Astrocyte (in vitro differentiated cells and primary cell): ENCODE data around the gene PRKG1. TPM values are rescaled to one million over a fixed set of nuclear protein-coding genes. Genes with fewer than 3 reads are reported as not detected.

Source experiments
- DNase-seq: peaks from one replicate; pipeline ENCODE4 v3.0.0-alpha.2; 2010; ENCODE audit warnings: low read depth
- FAIRE-seq: peaks from 2 replicates; lab custom pipeline; 2011; peaks lifted over from hg19 to GRCh38; lab: Jason Lieb, UNC
- H2AFZ ChIP-seq: 2 replicates; pipeline ENCODE4 v1.6.0; 2012; ENCODE audit warnings: low read depth, low read length, inconsistent platforms
- H3K27ac ChIP-seq: 2 replicates; pipeline ENCODE4 v1.5.1; 2011; ENCODE audit warnings: low read depth, low read length, inconsistent platforms
- H3K27me3 ChIP-seq: 2 replicates; pipeline ENCODE4 v1.6.0; 2011; ENCODE audit warnings: low read length, inconsistent platforms; ENCODE audit not compliant: insufficient read depth
- H3K36me3 ChIP-seq: 2 replicates; pipeline ENCODE4 v1.5.1; 2011; ENCODE audit warnings: low read length, inconsistent platforms; ENCODE audit not compliant: insufficient read depth
- H3K4me1 ChIP-seq: 2 replicates; pipeline ENCODE4 v1.5.1; 2011; ENCODE audit warnings: low read length, inconsistent platforms; ENCODE audit not compliant: insufficient read depth
- H3K4me2 ChIP-seq: 2 replicates; pipeline ENCODE4 v1.6.0; 2012; ENCODE audit warnings: low read length, inconsistent platforms
- H3K4me3 ChIP-seq: 2 replicates; pipeline ENCODE4 v1.5.1; 2011; ENCODE audit warnings: low read depth, mild to moderate bottlenecking, low read length, inconsistent platforms; ENCODE audit not compliant: insufficient read depth
- H3K79me2 ChIP-seq: 2 replicates; pipeline ENCODE4 v1.6.0; 2012; ENCODE audit warnings: mild to moderate bottlenecking, low read length, inconsistent platforms; ENCODE audit not compliant: insufficient read depth
- H3K9ac ChIP-seq: 2 replicates; pipeline ENCODE4 v1.6.0; 2012; ENCODE audit warnings: mild to moderate bottlenecking, low read length, inconsistent platforms
- H3K9me3 ChIP-seq: 2 replicates; pipeline ENCODE4 v1.5.1; 2012; ENCODE audit warnings: low read depth, mild to moderate bottlenecking, low read length, inconsistent platforms; ENCODE audit not compliant: insufficient read depth
- H4K20me1 ChIP-seq: 2 replicates; pipeline ENCODE4 v1.6.0; 2012; ENCODE audit warnings: low read length, inconsistent platforms; ENCODE audit not compliant: insufficient read depth
- H3K27ac Mint-ChIP-seq: one replicate; pipeline ENCODE4 v1.8.0; 2021; ENCODE audit warnings: mild to moderate bottlenecking, mixed read lengths; ENCODE audit not compliant: unreplicated experiment
- H3K27me3 Mint-ChIP-seq: one replicate; pipeline ENCODE4 v1.8.0; 2021; ENCODE audit warnings: low read depth, mixed read lengths; ENCODE audit not compliant: unreplicated experiment
- H3K36me3 Mint-ChIP-seq: one replicate; pipeline ENCODE4 v1.8.0; 2021; ENCODE audit warnings: low read depth, mixed read lengths; ENCODE audit not compliant: unreplicated experiment
- H3K4me1 Mint-ChIP-seq: one replicate; pipeline ENCODE4 v1.8.0; 2021; ENCODE audit warnings: low read depth, mixed read lengths; ENCODE audit not compliant: unreplicated experiment
- H3K4me3 Mint-ChIP-seq: one replicate; pipeline ENCODE4 v1.8.0; 2021; ENCODE audit warnings: mild to moderate bottlenecking, moderate library complexity, mixed read lengths; ENCODE audit not compliant: unreplicated experiment
- H3K9me3 Mint-ChIP-seq: one replicate; pipeline ENCODE4 v1.8.0; 2021; ENCODE audit warnings: mild to moderate bottlenecking, mixed read lengths; ENCODE audit not compliant: unreplicated experiment
- CTCF ChIP-seq: IDR thresholded peaks from 2 replicates; pipeline ENCODE4 v1.5.1; 2011; ENCODE audit warnings: low read depth, mild to moderate bottlenecking, inconsistent platforms, low read length, moderate library complexity; ENCODE audit not compliant: insufficient read depth
- EZH2 ChIP-seq: IDR thresholded peaks from 2 replicates; pipeline ENCODE4 v1.6.1; 2012; ENCODE audit warnings: mild to moderate bottlenecking, low read length, inconsistent platforms; ENCODE audit not compliant: insufficient read depth
- total RNA-seq: library from RNA; stranded (reverse); gene quantifications from 2 replicates; pipeline ENCODE4 v1.2.1, GENCODE V29; 2021

The PRKG1 gene
- total RNA-seq, 1 donor from 2014 or later: 3.1 TPM

DNA sequence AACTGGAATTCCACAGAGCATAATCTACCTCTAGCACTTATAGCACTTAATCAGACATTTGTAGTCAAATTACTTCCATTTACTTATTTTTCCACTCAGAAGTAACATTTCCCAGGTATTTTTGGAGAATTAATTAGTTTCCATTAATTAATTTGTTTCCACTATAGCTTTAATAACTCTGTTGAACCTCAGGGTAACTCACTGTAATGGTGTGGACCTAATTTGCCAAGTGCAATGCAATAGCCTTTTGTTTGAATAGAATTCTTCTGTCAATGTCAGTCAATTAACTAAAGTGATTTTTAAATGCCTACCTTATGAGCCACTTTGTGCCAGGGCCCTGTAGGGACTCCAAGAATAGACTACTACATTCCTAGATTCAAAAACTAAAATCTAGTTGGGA is 509.7 kb downstream of the PRKG1 start:
- Histone ChIP-seq H3K9me3 (peaks cover 3% of the 10 kb centered on the region), H3K36me3 (no peaks in the 10 kb centered on the region), H4K20me1 (no peaks in the 10 kb centered on the region), H3K4me3 (no peak overlapping the region), H3K4me1 (no peaks in the 10 kb centered on the region), H2AFZ (no peak overlapping the region), H3K79me2 (no peaks in the 10 kb centered on the region), H3K9ac (no peak overlapping the region), H3K27ac (no peak overlapping the region), H3K4me2 (no peak overlapping the region), H3K27me3 (no peaks in the 10 kb centered on the region)
- H3K27me3 Mint-ChIP-seq: no peaks in the 10 kb centered on the region
- H3K36me3 Mint-ChIP-seq: no peaks in the 10 kb centered on the region
- no peaks in the 10 kb centered on the region for H3K4me1 Mint-ChIP-seq
- DNase-seq (no peak), FAIRE-seq (no peak)
- no peak overlapping the region for H3K4me3 Mint-ChIP-seq
- H3K9me3 Mint-ChIP-seq: no peaks in the 10 kb centered on the region
- TF ChIP-seq EZH2 (no peak), CTCF (no peak)
- H3K27ac Mint-ChIP-seq: no peak overlapping the region

DNA sequence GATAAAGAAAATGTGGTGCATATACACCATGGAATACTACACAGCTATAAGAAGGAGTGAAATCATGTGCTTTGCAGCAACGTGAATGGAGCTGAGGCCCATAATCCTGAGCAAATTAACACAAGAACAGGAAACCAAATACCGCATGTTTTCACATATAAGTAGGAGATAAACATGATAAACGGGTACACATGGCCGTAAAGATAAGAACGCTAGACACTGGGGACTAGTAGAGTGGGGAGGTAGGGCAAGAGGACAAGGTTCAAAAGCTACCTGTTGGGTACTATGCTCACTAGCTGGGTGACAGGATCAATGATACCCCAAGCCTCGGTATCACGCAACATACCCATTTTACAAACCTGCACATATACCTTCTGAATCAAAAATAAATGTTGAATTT is 511.5 kb downstream of the PRKG1 start:
- H3K27me3 ChIP-seq: no peaks in the 10 kb centered on the region
- no peak overlapping the region for H2AFZ ChIP-seq
- no peak for DNase-seq
- Mint-ChIP-seq H3K36me3 (no peaks in the 10 kb centered on the region), H3K9me3 (no peaks in the 10 kb centered on the region), H3K4me3 (no peak overlapping the region), H3K27ac (no peak overlapping the region), H3K4me1 (no peaks in the 10 kb centered on the region), H3K27me3 (no peaks in the 10 kb centered on the region)
- no peaks in the 10 kb centered on the region for H3K79me2 ChIP-seq
- no peak for FAIRE-seq
- no peak for TF ChIP-seq CTCF
- no peak for TF ChIP-seq EZH2
- H4K20me1 ChIP-seq: no peaks in the 10 kb centered on the region
- no peak overlapping the region for H3K4me3 ChIP-seq
- no peaks in the 10 kb centered on the region for H3K36me3 ChIP-seq
- H3K9ac ChIP-seq: no peak overlapping the region
- H3K9me3 ChIP-seq: peaks cover 3% of the 10 kb centered on the region
- no peak overlapping the region for H3K4me2 ChIP-seq
- no peaks in the 10 kb centered on the region for H3K4me1 ChIP-seq
- no peak overlapping the region for H3K27ac ChIP-seq

- Mint-ChIP-seq H3K4me3 (no peak overlapping the region), H3K27me3 (no peaks in the 10 kb centered on the region), H3K27ac (no peak overlapping the region), H3K9me3 (no peaks in the 10 kb centered on the region), H3K4me1 (no peaks in the 10 kb centered on the region), H3K36me3 (no peaks in the 10 kb centered on the region)
- no peak overlapping the region for H3K9ac ChIP-seq
- H3K36me3 ChIP-seq: no peaks in the 10 kb centered on the region
- no peak for DNase-seq
- H3K9me3 ChIP-seq: no peaks in the 10 kb centered on the region
- H3K4me1 ChIP-seq: no peaks in the 10 kb centered on the region
- FAIRE-seq: no peak
- no peak overlapping the region for H3K4me2 ChIP-seq
- no peaks in the 10 kb centered on the region for H4K20me1 ChIP-seq
- no peaks in the 10 kb centered on the region for H3K79me2 ChIP-seq
- TF ChIP-seq CTCF (no peak), EZH2 (no peak)
- H3K27ac ChIP-seq: no peak overlapping the region
- no peaks in the 10 kb centered on the region for H3K27me3 ChIP-seq
- no peak overlapping the region for H2AFZ ChIP-seq
- H3K4me3 ChIP-seq: no peak overlapping the region
Measured at GRCh38 chr10:51588984-51589383, 514.7 kb downstream of the PRKG1 start.
